ENCODE results near the gene FZR1.
A peak's percentile ranks its signal among the peaks of the same experiment; 100 is the strongest.

FZR1 gene

GRCh38 chr19:3471954-3472655 is 34.0 kb upstream of the FZR1 start:
- DNase-seq (ENCODE audit: low read depth in 2 of 3, low spot score in 1 of 3), result peak in 2 of 3 donors; percentile 30 to 45

- DNase-seq (ENCODE audit: low read depth in 2 of 3, low spot score in 1 of 3), result no peak
Measured at GRCh38 chr19:3474010-3474409, 32.1 kb upstream of the FZR1 start.

DNA sequence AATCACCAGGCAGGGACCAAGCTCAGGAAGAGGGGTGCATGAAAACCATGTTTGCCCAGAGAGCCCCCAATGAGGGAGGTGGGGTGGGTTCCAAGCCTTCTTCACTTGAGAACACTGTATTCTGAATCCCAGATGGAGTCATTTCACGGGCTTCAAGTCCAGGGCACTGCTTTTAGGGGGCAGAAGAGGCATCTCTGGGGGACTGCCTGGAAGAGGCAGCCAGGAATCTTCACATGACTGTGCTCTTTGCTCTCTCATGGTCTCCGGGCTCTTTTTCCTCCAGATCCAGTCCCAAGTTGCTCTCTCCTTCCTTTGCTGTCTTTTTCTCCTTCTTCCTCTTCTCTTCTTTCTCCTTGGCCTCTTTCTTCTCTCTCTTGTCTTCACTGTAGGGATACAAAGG is 31.5 kb upstream of the FZR1 start:
- DNase-seq (ENCODE audit: low read depth in 2 of 3, low spot score in 1 of 3), result no peak

GRCh38 chr19:3475449-3475848 is 30.7 kb upstream of the FZR1 start:
- DNase-seq (ENCODE audit: low read depth in 2 of 3, low spot score in 1 of 3), result no peak

GRCh38 chr19:3476830-3477229 is 29.3 kb upstream of the FZR1 start:
- DNase-seq (ENCODE audit: low read depth in 2 of 3, low spot score in 1 of 3), result no peak

- no peak for DNase-seq (ENCODE audit: low read depth in 2 of 3, low spot score in 1 of 3)
Measured at GRCh38 chr19:3477506-3477905, 28.6 kb upstream of the FZR1 start.

DNA sequence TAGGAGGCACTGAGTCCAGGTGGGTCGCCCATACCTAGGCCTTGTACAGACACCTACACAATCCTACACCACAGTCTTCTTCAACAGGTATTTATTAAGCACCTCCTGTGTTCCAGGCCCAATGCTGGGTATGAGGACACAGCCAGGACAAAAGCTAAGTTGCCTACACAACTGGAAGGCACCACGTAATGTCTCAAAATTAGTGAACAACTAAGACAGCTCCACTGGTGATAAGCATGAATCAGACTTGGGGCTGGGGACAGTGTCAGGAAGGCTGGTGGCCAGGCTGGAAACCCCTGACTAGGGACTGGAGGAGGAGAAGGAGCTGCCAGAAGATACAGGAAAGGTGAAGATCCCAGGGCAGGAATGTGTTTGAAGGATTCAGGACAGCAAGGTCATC is 28.2 kb upstream of the FZR1 start:
- no peak for DNase-seq (ENCODE audit: low read depth in 2 of 3, low spot score in 1 of 3)

GRCh38 chr19:3478409-3479176 is 27.5 kb upstream of the FZR1 start:
- DNase-seq (ENCODE audit: low read depth in 2 of 3, low spot score in 1 of 3), result no peak

DNA sequence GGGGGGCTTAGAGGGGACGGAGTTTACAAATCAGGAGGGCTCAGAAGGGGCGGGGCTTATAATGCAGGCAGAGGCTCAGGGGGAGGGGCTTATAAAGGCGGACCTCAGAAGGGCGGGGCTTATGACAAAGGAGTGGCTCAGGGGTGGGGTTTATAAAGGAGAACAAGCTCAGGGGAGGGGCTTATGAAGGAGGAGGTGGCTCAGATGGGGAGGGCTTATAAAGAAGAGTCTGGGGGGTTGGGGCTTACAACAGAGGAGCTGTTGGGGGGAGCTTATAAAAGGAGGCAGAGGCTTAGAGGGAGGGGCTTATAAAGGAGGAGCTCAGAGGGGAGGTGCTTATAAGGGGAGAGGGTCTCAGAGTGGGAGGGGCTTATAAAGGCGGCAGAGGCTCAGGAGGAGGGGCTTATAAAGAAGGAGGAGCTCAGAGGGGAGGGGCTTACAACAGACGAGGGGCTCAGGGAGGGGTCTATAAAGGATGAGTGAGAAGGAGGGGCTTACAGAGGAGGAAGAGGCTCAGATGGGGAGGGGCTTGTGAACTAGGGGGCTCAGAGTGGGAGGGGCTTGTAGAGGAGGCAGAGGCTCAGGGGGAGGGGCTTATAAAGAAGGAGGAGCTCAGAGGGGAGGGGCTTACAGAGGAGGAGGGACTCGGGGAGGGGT is 26.8 kb upstream of the FZR1 start:
- DNase-seq (ENCODE audit: low read depth in 2 of 3, low spot score in 1 of 3), result peak in 2 of 3 donors; percentile 22 to 47

- peak in 2 of 3 donors; percentile 25 to 34 for DNase-seq (ENCODE audit: low read depth in 2 of 3, low spot score in 1 of 3)
Measured at GRCh38 chr19:3479834-3480215, 26.3 kb upstream of the FZR1 start.

DNA sequence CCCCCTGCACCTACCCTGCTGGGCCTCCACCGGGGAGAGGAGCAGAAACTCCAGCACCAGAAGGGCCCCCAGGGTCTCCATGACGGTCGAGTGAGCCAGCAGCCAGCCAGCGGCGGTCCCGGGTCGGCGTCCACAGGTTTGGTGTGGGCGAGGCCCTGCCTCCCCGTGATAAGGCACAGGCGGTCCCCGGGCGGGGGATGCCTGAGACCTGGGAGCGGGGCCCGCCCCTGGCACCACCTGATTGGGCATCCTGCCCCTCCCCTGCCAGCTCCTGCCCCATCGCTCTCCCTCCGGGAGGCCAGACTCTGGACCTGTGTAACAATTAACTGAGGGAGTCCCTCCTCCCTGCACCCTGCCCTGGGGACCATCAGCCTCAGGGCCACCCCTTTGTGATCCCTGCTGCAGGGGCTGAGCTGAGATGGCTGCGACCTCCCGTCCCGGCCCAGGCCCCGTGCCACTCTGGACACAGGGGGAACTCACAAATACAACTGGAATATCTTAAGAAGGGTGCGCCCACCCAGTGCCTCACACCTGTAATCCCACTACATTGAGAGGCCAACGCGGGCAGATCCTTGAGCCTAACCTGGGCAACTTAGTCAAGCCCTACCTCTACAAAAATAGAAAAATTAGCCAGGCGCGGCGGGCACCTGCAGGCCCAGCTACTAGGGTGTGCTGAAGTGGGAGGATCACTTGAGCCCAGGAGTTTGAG is 25.6 kb upstream of the FZR1 start, which contains the start of gene SMIM24:
Gene SMIM24 (minus strand): TSS at position 143 of the 709 bp plus-strand sequence. CDS start 62 bp downstream, at position 81.
- no peak for DNase-seq (ENCODE audit: low read depth in 2 of 3, low spot score in 1 of 3)

DNA sequence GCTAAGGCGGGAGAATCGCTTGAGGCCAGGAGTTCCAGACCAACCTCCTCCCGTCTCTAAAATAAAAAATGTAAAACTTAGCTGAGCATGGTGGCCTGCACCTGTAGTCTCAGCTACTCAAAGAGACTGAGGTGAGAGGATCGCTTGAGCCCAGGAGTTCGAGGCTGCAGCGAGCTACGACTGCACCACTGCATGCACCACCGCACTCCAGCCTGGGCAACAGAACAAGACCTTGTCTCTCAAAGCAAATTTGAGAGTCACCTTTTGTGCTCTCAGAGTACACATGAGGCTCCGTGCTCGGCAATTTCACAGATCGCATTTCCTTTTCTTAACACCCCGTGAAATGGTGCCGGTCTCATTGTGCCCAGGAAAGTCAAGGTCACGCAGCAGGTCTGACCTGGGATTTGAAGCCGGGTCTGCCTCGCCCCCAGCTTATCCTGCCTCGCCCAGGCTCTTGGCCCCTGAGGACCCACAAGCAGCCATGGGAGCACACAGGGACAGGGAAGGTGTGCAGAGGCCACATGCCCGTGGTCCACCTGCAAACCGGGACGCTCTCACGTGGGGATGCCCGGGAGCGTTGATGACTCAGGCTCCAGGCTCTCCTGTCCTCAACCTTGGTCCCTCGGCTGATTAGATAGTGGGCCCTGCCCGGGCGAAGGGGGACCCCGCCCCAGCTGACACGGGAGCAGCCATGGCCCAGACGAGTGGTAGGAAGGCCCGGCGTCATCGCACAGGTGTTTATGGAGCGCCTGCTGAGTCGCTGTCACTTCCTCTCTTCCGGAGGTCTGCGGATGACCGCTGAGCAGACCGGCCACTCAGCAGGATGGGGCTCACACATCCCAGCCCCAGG is 24.6 kb upstream of the FZR1 start:
- no peak for DNase-seq (ENCODE audit: low read depth in 2 of 3, low spot score in 1 of 3)

DNA sequence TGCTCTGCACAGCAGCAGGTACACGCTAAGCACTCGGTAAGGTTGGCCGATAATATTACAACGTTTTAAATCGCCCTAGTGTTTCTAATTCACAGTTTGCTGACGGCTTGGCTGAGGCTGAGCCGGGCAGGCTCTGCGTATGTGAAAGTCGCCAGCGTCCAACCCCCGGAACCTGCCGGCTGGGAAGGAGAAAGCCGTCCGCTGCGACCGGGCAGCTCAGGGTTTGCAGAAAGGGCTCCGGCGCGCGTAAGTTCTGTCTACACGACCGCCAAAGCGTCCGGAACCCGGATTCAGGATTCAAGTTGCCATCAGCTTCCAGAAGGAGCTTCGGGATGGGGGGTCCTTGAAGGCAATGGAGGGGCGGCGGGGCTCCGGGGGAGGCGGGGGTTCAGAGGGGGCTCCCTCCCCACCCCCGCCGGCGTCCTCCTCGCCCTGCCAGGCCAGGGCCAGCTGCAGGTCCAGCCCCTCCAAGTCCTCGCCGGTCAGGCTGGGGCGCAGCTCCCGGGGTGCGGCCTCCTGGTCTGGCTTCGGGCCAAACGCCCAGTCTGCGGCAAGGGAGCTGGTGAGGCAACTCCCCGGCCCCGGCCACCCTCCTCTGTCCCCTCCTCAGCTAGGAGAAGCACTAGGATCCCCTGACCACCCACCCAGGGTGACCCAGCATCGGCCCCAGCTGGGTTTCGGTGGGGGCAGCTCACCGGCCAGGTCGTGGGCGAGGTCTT is 23.4 kb upstream of the FZR1 start:
- DNase-seq (ENCODE audit: low read depth in 2 of 3, low spot score in 1 of 3), result no peak

DNA sequence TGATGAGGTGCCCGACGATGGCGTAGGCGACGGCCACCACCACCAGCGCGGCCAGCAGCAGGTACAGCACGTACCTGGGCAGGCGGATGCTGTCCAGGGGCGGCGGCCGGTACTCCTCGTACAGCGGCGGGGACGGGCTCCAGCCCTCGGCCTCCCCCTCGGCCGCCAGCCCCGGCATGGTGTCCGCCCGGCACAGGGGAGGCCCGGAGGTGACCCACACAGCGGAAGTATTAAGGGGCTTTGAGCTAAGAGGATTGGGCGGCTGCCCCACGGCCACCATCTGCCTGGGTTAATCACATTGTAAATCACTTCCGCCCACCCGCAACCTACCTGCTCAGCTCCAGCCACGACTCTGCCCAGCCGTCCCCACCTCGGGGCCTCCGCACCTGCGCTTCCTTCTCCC is 22.9 kb upstream of the FZR1 start, which contains the start of gene SMIM44:
Gene SMIM44 (minus strand): TSS at position 216 of the 403 bp plus-strand sequence. CDS start 38 bp downstream, at position 178.
- no peak for DNase-seq (ENCODE audit: low read depth in 2 of 3, low spot score in 1 of 3)

GRCh38 chr19:3491396-3492119 is 14.6 kb upstream of the FZR1 start:
- no peak for DNase-seq (ENCODE audit: low read depth in 2 of 3, low spot score in 1 of 3)

DNA sequence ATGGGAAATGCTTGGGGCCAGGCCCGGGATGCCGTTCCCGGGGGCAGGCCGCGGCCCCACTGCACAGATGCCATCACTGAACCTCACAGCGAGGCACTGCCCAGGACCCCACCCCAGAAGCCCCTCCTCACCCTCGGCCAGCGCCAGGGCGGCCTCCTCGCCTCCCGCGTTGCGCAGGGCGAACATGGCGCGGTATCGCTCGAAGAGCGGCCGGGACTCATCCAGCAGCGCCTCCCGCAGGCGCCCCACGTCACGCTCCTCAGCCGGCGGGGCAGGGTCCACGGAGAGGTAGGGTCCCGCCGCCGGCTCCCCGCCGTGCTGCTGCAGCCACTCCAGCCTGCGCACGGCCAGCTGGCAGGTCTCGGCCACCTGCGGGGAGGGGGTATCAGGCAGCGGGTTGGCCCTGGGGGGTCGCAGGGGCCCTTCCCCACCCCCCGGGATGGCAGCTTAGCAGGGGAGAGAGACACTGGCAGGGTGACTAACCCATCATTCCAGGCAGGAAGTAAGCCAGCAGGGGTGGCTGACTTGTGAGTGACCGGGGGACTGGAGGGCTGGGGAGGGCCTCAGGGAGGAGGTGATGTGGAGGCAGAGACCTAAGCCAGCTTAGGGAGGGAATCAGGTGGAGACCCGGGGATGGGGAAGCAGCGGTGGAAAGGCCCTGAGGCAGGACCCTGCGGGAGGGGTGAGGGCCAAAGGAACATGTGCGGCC is 13.8 kb upstream of the FZR1 start:
- DNase-seq (ENCODE audit: low read depth in 2 of 3, low spot score in 1 of 3), result no peak

DNA sequence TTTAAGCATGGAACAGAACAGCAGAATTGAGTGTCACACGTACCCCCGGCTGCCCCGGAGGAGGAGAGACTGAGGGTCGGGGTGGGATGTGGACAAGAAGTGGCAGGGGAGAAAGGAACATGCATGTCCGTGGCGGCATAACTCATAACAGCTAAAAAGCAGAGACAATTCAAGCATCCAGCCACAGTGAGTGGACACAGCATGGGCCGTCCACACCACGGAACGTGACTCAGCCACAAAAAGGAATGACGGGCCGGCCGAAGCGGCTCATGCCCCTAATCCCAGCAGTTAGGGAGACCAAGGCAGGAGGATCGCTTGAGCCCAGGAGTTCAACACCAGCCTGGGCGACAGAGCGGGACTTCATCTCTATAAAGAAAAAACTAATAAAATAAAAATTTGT is 13.2 kb upstream of the FZR1 start:
- no peak for DNase-seq (ENCODE audit: low read depth in 2 of 3, low spot score in 1 of 3)

DNA sequence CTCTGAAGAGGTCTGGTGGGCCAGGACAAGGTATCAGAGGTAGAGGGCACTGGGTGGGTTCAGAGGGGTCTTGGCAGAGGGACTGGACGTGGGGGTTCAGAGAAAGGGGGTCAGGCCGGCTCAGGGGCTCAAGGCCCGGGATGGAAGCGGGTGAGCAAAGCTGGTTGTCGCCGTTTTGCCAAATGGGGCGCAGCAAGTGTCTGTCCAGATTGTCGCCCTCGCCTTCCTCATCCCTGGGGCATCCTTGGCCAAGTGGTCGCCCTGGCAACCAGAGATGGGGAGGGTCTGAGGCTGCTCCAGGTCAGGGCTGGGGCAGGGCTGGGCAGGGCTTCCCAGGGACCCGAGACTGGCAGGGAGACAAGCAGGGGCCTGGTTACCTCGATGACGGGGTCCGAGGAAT is 12.5 kb upstream of the FZR1 start:
- no peak for DNase-seq (ENCODE audit: low read depth in 2 of 3, low spot score in 1 of 3)
